ENCODE results near the gene LUM.

The LUM gene

GRCh38 chr12:91074154-91074709 lies 37.1 kb downstream of the LUM start:
- no peak for DNase-seq

- no peak for DNase-seq
Observed at GRCh38 chr12:91073426-91073825, 37.9 kb downstream of the LUM start.

- DNase-seq: no peak
Observed at GRCh38 chr12:91072931-91073330, 38.4 kb downstream of the LUM start.

- no peak for DNase-seq
Observed at GRCh38 chr12:91070936-91071335, 40.4 kb downstream of the LUM start.

GRCh38 chr12:91065396-91065795 lies 45.9 kb downstream of the LUM start:
- DNase-seq: no peak

- DNase-seq: no peak
Observed at GRCh38 chr12:91064640-91065039, 46.7 kb downstream of the LUM start.

GRCh38 chr12:91061091-91061490 lies 50.2 kb downstream of the LUM start:
- DNase-seq: no peak

- DNase-seq: no peak
Observed at GRCh38 chr12:91059211-91059610, 52.1 kb downstream of the LUM start.

GRCh38 chr12:91058786-91059185 lies 52.5 kb downstream of the LUM start:
- no peak for DNase-seq

- DNase-seq: no peak
Observed at GRCh38 chr12:91057368-91058165, 53.7 kb downstream of the LUM start, which contains the start of gene KERA. Gene KERA (minus strand): TSS chr12:91058024. CDS start chr12:91056281, 1,743 bp downstream.

- DNase-seq: no peak
Observed at GRCh38 chr12:91056488-91056887, 54.8 kb downstream of the LUM start.

- no peak for DNase-seq
Observed at GRCh38 chr12:91055976-91056375, 55.3 kb downstream of the LUM start.

- no peak for DNase-seq
Observed at GRCh38 chr12:91053951-91054715, 57.2 kb downstream of the LUM start.
